ENCODE data around the gene TMTC3.

DNA sequence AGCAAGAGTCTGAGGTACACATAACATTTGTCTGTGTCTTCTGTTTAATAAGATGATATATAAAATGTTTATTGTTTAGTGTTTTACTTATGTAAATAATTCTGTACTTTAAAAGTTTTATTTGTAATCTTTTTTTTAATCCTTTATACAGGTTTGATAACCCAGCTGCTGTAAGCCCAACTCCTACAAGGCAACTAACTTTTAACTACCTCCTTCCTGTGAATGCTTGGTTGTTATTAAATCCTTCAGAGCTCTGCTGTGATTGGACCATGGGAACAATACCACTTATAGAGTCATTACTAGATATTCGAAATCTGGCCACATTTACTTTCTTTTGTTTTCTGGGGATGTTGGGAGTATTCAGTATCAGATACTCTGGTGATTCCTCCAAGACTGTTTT lies 24.1 kb downstream of the TMTC3 start:
- TF ChIP-seq CTCF (IDR thresholded peaks at IDR 0.05) (no peak), SMC3 (IDR thresholded peaks at IDR 0.05) (no peak), EHMT2 (IDR thresholded peaks at IDR 0.05; ENCODE audit: low read depth) (no peak), JUNB (IDR thresholded peaks at IDR 0.05) (no peak), HMGXB4 (CRISPR knock-in tag; IDR thresholded peaks at IDR 0.05; ENCODE audit: borderline replicate concordance) (no peak), HDAC2 (IDR thresholded peaks at IDR 0.05) (no peak), CHD4 (IDR thresholded peaks at IDR 0.05; ENCODE audit: borderline replicate concordance) (no peak), MAZ (IDR thresholded peaks at IDR 0.05; ENCODE audit: borderline replicate concordance, low read depth, low read length) (no peak), EHF (CRISPR knock-in tag; IDR thresholded peaks at IDR 0.05) (no peak), POLR2A (IDR thresholded peaks at IDR 0.05; ENCODE audit: low read length) (no peak), EP300 (IDR thresholded peaks at IDR 0.05) (no peak), RNF2 (IDR thresholded peaks at IDR 0.05; ENCODE audit: borderline replicate concordance, low read depth) (no peak)
- TF ChIP-seq, protein P1, sequence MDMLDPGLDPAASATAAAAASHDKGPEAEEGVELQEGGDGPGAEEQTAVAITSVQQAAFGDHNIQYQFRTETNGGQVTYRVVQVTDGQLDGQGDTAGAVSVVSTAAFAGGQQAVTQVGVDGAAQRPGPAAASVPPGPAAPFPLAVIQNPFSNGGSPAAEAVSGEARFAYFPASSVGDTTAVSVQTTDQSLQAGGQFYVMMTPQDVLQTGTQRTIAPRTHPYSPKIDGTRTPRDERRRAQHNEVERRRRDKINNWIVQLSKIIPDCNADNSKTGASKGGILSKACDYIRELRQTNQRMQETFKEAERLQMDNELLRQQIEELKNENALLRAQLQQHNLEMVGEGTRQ (IDR thresholded peaks at IDR 0.05), result no peak
- TF ChIP-seq, protein P2, sequence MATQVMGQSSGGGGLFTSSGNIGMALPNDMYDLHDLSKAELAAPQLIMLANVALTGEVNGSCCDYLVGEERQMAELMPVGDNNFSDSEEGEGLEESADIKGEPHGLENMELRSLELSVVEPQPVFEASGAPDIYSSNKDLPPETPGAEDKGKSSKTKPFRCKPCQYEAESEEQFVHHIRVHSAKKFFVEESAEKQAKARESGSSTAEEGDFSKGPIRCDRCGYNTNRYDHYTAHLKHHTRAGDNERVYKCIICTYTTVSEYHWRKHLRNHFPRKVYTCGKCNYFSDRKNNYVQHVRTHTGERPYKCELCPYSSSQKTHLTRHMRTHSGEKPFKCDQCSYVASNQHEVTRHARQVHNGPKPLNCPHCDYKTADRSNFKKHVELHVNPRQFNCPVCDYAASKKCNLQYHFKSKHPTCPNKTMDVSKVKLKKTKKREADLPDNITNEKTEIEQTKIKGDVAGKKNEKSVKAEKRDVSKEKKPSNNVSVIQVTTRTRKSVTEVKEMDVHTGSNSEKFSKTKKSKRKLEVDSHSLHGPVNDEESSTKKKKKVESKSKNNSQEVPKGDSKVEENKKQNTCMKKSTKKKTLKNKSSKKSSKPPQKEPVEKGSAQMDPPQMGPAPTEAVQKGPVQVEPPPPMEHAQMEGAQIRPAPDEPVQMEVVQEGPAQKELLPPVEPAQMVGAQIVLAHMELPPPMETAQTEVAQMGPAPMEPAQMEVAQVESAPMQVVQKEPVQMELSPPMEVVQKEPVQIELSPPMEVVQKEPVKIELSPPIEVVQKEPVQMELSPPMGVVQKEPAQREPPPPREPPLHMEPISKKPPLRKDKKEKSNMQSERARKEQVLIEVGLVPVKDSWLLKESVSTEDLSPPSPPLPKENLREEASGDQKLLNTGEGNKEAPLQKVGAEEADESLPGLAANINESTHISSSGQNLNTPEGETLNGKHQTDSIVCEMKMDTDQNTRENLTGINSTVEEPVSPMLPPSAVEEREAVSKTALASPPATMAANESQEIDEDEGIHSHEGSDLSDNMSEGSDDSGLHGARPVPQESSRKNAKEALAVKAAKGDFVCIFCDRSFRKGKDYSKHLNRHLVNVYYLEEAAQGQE (IDR thresholded peaks at IDR 0.05), result no peak

Measured in A549 (cell line).